B cell (primary cell): ENCODE results near the gene KCNJ5. TPM values are rescaled to one million over a fixed set of nuclear protein-coding genes. Genes with fewer than 3 reads are reported as not detected.

ENCODE experiments used
- ATAC-seq: fragments of 200-7000 bp; cut with Tn5 transposase; one replicate; pipeline ENCODE4 v1.10.0; 2021; ENCODE audit warnings: low read depth, mild to moderate bottlenecking, moderate number of reproducible peaks, moderate library complexity
- CTCF ChIA-PET: fragments of 350-600 bp; sonication (Branson Sonifier 250); formaldehyde crosslinking; loops from one replicate; lab custom pipeline; 2021; ENCODE audit warnings: antibody characterized with exemption, inconsistent platforms; lab: Charles Lee
- POLR2A ChIA-PET: fragments of 350-600 bp; sonication (Branson Sonifier 250); formaldehyde crosslinking; loops from one replicate; lab custom pipeline; 2021; ENCODE audit warnings: antibody characterized with exemption; lab: Charles Lee
- DNase-seq: peaks from one replicate; pipeline ENCODE4 v3.0.0; 2013
- H2AFZ ChIP-seq: 2 replicates; pipeline ENCODE4 v1.6.1; 2012; ENCODE audit warnings: mild to moderate bottlenecking, low read depth, low read length; ENCODE audit not compliant: insufficient read depth, poor library complexity, severe bottlenecking
- H3K27ac ChIP-seq, 2 donors: 1 replicate in 1 of 2; 2 replicates in 1 of 2; pipeline ENCODE4 v1.5.1; 2012 to 2013; ENCODE audit warnings: low read length in 2 of 2, mild to moderate bottlenecking in 2 of 2, moderate library complexity in 1 of 2
- H3K27me3 ChIP-seq, 4 experiments: fragments of 200-600 bp in 1 of 4; sonication (generic) in 1 of 4; replicated peaks in 1 of 4; 1 replicate in 2 of 4; 2 replicates in 2 of 4; pipeline versions ENCODE4 v1.6.1 to v1.7.0; 2013 to 2016; ENCODE audit warnings: low read length in 3 of 4, mild to moderate bottlenecking in 2 of 4, mixed read lengths in 1 of 4, moderate library complexity in 1 of 4; ENCODE audit not compliant: insufficient read depth in 4 of 4, control insufficient read depth in 3 of 4; ENCODE audit errors: control extremely low read depth in 1 of 4
- H3K36me3 ChIP-seq, 2 experiments: replicated peaks in 1 of 2; 1 replicate in 1 of 2; 2 replicates in 1 of 2; pipeline versions ENCODE4 v1.6.1 to v1.7.1; 2013; ENCODE audit warnings: low read length in 1 of 2; ENCODE audit not compliant: insufficient read depth in 2 of 2, control insufficient read depth in 1 of 2; ENCODE audit errors: control extremely low read depth in 1 of 2, extremely low read depth in 1 of 2
- H3K4me1 ChIP-seq, 2 donors: fragments of 200-600 bp in 1 of 2; sonication (generic) in 1 of 2; 1 replicate in 1 of 2; 2 replicates in 1 of 2; pipeline versions ENCODE4 v1.5.1 to v1.6.1; 2013 to 2017; ENCODE audit warnings: low read length in 2 of 2; ENCODE audit not compliant: control insufficient read depth in 2 of 2, insufficient read depth in 2 of 2
- H3K4me2 ChIP-seq: replicated peaks from 2 replicates; pipeline ENCODE3; 2012; ENCODE audit warnings: mild to moderate bottlenecking, low read depth, low read length; ENCODE audit not compliant: poor library complexity, severe bottlenecking
- H3K4me3 ChIP-seq, 5 experiments: fragments of 200-600 bp in 1 of 5; sonication (generic) in 1 of 5; 1 replicate in 3 of 5; 2 replicates in 2 of 5; pipeline versions ENCODE4 v1.5.1 to v1.7.0; 2011 to 2016; ENCODE audit warnings: low read length in 4 of 5, mild to moderate bottlenecking in 4 of 5, low read depth in 2 of 5, control low read depth in 1 of 5, moderate library complexity in 1 of 5; ENCODE audit not compliant: insufficient read depth in 1 of 5; ENCODE audit errors: control extremely low read depth in 1 of 5, extremely low read depth in 1 of 5
- H3K79me2 ChIP-seq: fragments of 200-600 bp; sonication (generic); one replicate; pipeline ENCODE4 v1.6.0; 2016; ENCODE audit warnings: low read length; ENCODE audit not compliant: control insufficient read depth, insufficient read depth
- H3K9ac ChIP-seq: fragments of 200-600 bp; sonication (generic); 2 replicates; pipeline ENCODE4 v1.6.1; 2017; ENCODE audit warnings: mild to moderate bottlenecking, low read length, moderate library complexity
- H3K9me3 ChIP-seq, 3 donors: one replicate each; pipeline versions ENCODE4 v1.6.1 to v1.7.1; 2013; ENCODE audit warnings: low read length in 2 of 3; ENCODE audit not compliant: control insufficient read depth in 2 of 3, insufficient read depth in 1 of 3; ENCODE audit errors: control extremely low read depth in 1 of 3
- H4K20me1 ChIP-seq: 2 replicates; pipeline ENCODE4 v1.6.0; 2012; ENCODE audit warnings: mild to moderate bottlenecking, low read length; ENCODE audit not compliant: insufficient read depth, control insufficient read depth, poor library complexity, severe bottlenecking
- H3K27ac Mint-ChIP-seq: one replicate; pipeline ENCODE4 v1.8.0; 2021; ENCODE audit warnings: mixed read lengths
- H3K27me3 Mint-ChIP-seq: one replicate; pipeline ENCODE4 v1.8.0; 2021; ENCODE audit warnings: mixed read lengths
- H3K4me1 Mint-ChIP-seq: one replicate; pipeline ENCODE4 v1.8.0; 2021; ENCODE audit warnings: mixed read lengths
- H3K4me3 Mint-ChIP-seq: one replicate; pipeline ENCODE4 v1.8.0; 2021; ENCODE audit warnings: mixed read lengths
- H3K9me3 Mint-ChIP-seq: one replicate; pipeline ENCODE4 v1.8.0; 2022; ENCODE audit warnings: mixed read lengths; ENCODE audit not compliant: insufficient read depth
- CTCF ChIP-seq: fragments of 200-600 bp; IDR thresholded peaks from one replicate; pipeline ENCODE4 v1.8.0; 2022; ENCODE audit warnings: antibody characterized with exemption, mild to moderate bottlenecking
- EZH2 ChIP-seq: IDR thresholded peaks from 2 replicates; pipeline ENCODE4 v1.6.1; 2012; ENCODE audit warnings: borderline replicate concordance, low read depth, mild to moderate bottlenecking, moderate library complexity, low read length; ENCODE audit not compliant: insufficient read depth, poor library complexity, severe bottlenecking
- WGBS: methylation state at CpG from one replicate; pipeline ENCODE4 v1.1.5; 2013; ENCODE audit warnings: missing lambda C conversion rate; ENCODE audit not compliant: insufficient coverage; 5-methylcytosine and 5-hydroxymethylcytosine counted together
- intact Hi-C: fragments of 100-400 bp; cut with micrococcal nuclease; formaldehyde crosslinking; loops from one replicate; pipeline ENCODE4 v1.10.0; 2022
- polyA plus RNA-seq: library from polyadenylated mRNA; depleted of rRNA; stranded (reverse); fragments of >200 nt; gene quantifications from 2 replicates; pipeline ENCODE4 v1.2.3, GENCODE V29; 2012
- total RNA-seq, 2 donors: library from RNA; stranded (reverse); fragments of 120-200 nt in 1 of 2; gene quantifications; 1 replicate in 1 of 2; 2 replicates in 1 of 2; pipeline versions ENCODE4 v1.2.3 to v1.2.4, GENCODE V29; 2013 to 2022

KCNJ5 gene
- total and polyA plus RNA-seq, 2 donors (not counting 1 experiment from before 2014, with no cell fraction given): 0.01 TPM; not detected in 1

- H3K36me3 ChIP-seq: no peaks in the 10 kb centered on the region
- Mint-ChIP-seq H3K9me3 (no peaks in the 10 kb centered on the region), H3K4me1 (peaks cover 11% of the 10 kb centered on the region), H3K27me3 (peaks cover 60% of the 10 kb centered on the region), H3K4me3 (no peak overlapping the region), H3K27ac (no peak overlapping the region)
- no peak overlapping the region for H3K9ac ChIP-seq
- ChIA-PET CTCF (interaction anchor here (0.6 to 9.4 kb wide), 4 partner anchors 17 to 739 kb away, joined by 3 to 89 read pairs (median 14); no protein-coding TSS in a partner anchor), POLR2A (no interaction called here)
- H3K4me1 ChIP-seq: peaks cover 9 to 18% of the 10 kb centered on the region in 2 donors
- DNase-seq (no peak), ATAC-seq (no peak)
- TF ChIP-seq CTCF: no peak
- TF ChIP-seq EZH2: no peak
- H3K27me3 ChIP-seq: peaks cover 0 to 67% (median 34%) of the 10 kb centered on the region in 4 experiments
- H3K4me2 ChIP-seq: no peak overlapping the region
- no peak overlapping the region for H2AFZ ChIP-seq
- intact Hi-C loops: no loop called here
- no peaks in the 10 kb centered on the region for H3K79me2 ChIP-seq
- peaks cover 0 to 21% (median 3%) of the 10 kb centered on the region in 3 donors for H3K9me3 ChIP-seq
- 42% methylated on average over 4 of the region's 8 CpGs for WGBS
- H3K4me3 ChIP-seq: no peak overlapping the region
- H3K27ac ChIP-seq: no peak overlapping the region
- no peaks in the 10 kb centered on the region for H4K20me1 ChIP-seq
Observed at GRCh38 chr11:128909438-128910125, 18.4 kb downstream of the KCNJ5 start.

GRCh38 chr11:128910576-128910975 is 19.4 kb downstream of the KCNJ5 start:
- H2AFZ ChIP-seq: no peak overlapping the region
- Mint-ChIP-seq H3K27ac (no peak overlapping the region), H3K9me3 (no peaks in the 10 kb centered on the region), H3K4me1 (peaks cover 8% of the 10 kb centered on the region), H3K4me3 (no peak overlapping the region), H3K27me3 (peaks cover 65% of the 10 kb centered on the region)
- H4K20me1 ChIP-seq: no peaks in the 10 kb centered on the region
- ChIA-PET POLR2A (no interaction called here), CTCF (interaction anchor here (9.4 kb wide), 1 partner anchor 25 kb away, joined by 89 read pairs; no protein-coding TSS in a partner anchor)
- DNase-seq (no peak), ATAC-seq (no peak)
- no peak overlapping the region for H3K9ac ChIP-seq
- WGBS: no CpG with 5 or more reads among the region's 3 CpGs
- H3K4me2 ChIP-seq: no peak overlapping the region
- no peak for TF ChIP-seq EZH2
- TF ChIP-seq CTCF: no peak
- H3K9me3 ChIP-seq: peaks cover 0 to 18% (median 3%) of the 10 kb centered on the region in 3 donors
- H3K27me3 ChIP-seq: peaks cover 0 to 61% (median 32%) of the 10 kb centered on the region in 4 experiments
- no peaks in the 10 kb centered on the region for H3K79me2 ChIP-seq
- peaks cover 5 to 9% of the 10 kb centered on the region in 2 donors for H3K4me1 ChIP-seq
- H3K36me3 ChIP-seq: no peaks in the 10 kb centered on the region
- intact Hi-C loops: no loop called here
- H3K27ac ChIP-seq: no peak overlapping the region
- H3K4me3 ChIP-seq: no peak overlapping the region
